OCI-LY7 (cell line): ENCODE data around the gene PALLD. TPM values are rescaled to one million over a fixed set of nuclear protein-coding genes. Genes with fewer than 3 reads are reported as not detected.

Source experiments
- BruUV-seq: library from RNA; stranded (reverse); fragments of 400-500 nt; replicated peaks from 2 replicates; lab custom pipeline; 2021; lab: Mats Ljungman, UMichigan
- CTCF ChIA-PET: fragments of 300-600 bp; sonication (Branson Sonifier 250); formaldehyde crosslinking; loops from one replicate; lab custom pipeline; 2022; ENCODE audit warnings: antibody characterized with exemption; ENCODE audit not compliant: unreplicated experiment; lab: Charles Lee
- POLR2A ChIA-PET: fragments of 300-600 bp; sonication (Branson Sonifier 250); formaldehyde crosslinking; loops from one replicate; lab custom pipeline; 2022; ENCODE audit warnings: antibody characterized with exemption; lab: Charles Lee
- DNase-seq: peaks from one replicate; pipeline ENCODE4 v3.0.0-alpha.2; 2015; ENCODE audit warnings: low spot score
- H2AFZ ChIP-seq: fragments of 200-600 bp; sonication (generic), shearing (Covaris generic); 2 replicates; pipeline ENCODE4 v1.6.1; 2014; ENCODE audit warnings: mild to moderate bottlenecking, antibody characterized with exemption, low read length, moderate library complexity
- H3K27ac ChIP-seq: fragments of 200-600 bp; sonication (generic); 2 replicates; pipeline ENCODE4 v1.5.1; 2014; ENCODE audit warnings: mixed run types, low read depth, mild to moderate bottlenecking, moderate library complexity, low read length, inconsistent platforms; ENCODE audit not compliant: poor library complexity, severe bottlenecking
- H3K36me3 ChIP-seq: fragments of 200-600 bp; sonication (generic); 2 replicates; pipeline ENCODE4 v1.6.1; 2014; ENCODE audit warnings: mild to moderate bottlenecking, antibody characterized with exemption, low read length, moderate library complexity, mixed read lengths; ENCODE audit not compliant: insufficient read depth
- H3K4me1 ChIP-seq: fragments of 200-600 bp; sonication (generic); 2 replicates; pipeline ENCODE4 v1.5.1; 2014; ENCODE audit warnings: mild to moderate bottlenecking, low read length; ENCODE audit not compliant: insufficient read depth, poor library complexity, severe bottlenecking
- H3K4me2 ChIP-seq: fragments of 200-600 bp; sonication (generic); 2 replicates; pipeline ENCODE4 v1.6.1; 2014; ENCODE audit warnings: mild to moderate bottlenecking, low read length
- H3K4me3 ChIP-seq: fragments of 200-600 bp; sonication (generic); 2 replicates; pipeline ENCODE4 v1.5.1; 2014; ENCODE audit warnings: mild to moderate bottlenecking, low read depth, low read length; ENCODE audit not compliant: poor library complexity, severe bottlenecking
- H3K79me2 ChIP-seq: fragments of 200-600 bp; sonication (generic); 2 replicates; pipeline ENCODE4 v1.6.1; 2016; ENCODE audit warnings: low read depth, mild to moderate bottlenecking, low read length, moderate library complexity, mixed read lengths; ENCODE audit not compliant: insufficient read depth
- H3K9me2 ChIP-seq: fragments of 200-600 bp; sonication (generic); 2 replicates; pipeline ENCODE4 v1.6.1; 2016; ENCODE audit warnings: mild to moderate bottlenecking, low read length, mixed read lengths; ENCODE audit not compliant: insufficient read depth
- H3K9me3 ChIP-seq: fragments of 200-600 bp; sonication (generic); 2 replicates; pipeline ENCODE4 v1.6.1; 2014; ENCODE audit warnings: mild to moderate bottlenecking, mixed run types, low read length, mixed read lengths
- H4K20me1 ChIP-seq: fragments of 200-600 bp; sonication (generic); 2 replicates; pipeline ENCODE4 v1.6.1; 2014; ENCODE audit warnings: mild to moderate bottlenecking, antibody characterized with exemption, low read length, moderate library complexity, mixed read lengths; ENCODE audit not compliant: insufficient read depth
- CTCF ChIP-seq: fragments of 200-600 bp; sonication (generic); conservative IDR thresholded peaks from 2 replicates; pipeline ENCODE4 v1.5.1; 2014; ENCODE audit warnings: mild to moderate bottlenecking, antibody characterized with exemption, low read length, moderate library complexity, mixed read lengths
- EZH2phosphoT487 ChIP-seq: fragments of 200-600 bp; sonication (generic); IDR thresholded peaks from 2 replicates; pipeline ENCODE4 v1.6.1; 2018; ENCODE audit warnings: low read depth, borderline replicate concordance, mild to moderate bottlenecking, mixed run types, antibody characterized with exemption, low read length, moderate library complexity, mixed read lengths
- intact Hi-C: fragments of 100-400 bp; cut with micrococcal nuclease; formaldehyde crosslinking; loops from one replicate; pipeline ENCODE4 v1.10.0; 2022; ENCODE audit not compliant: unreplicated experiment
- total RNA-seq, 2 experiments: library from RNA; depleted of rRNA in 1 of 2; stranded (reverse); fragments of >200 nt in 1 of 2; shearing (Covaris generic) in 1 of 2; gene quantifications; 2 replicates each; pipeline ENCODE4 v1.2.3, GENCODE V29; 2014 to 2022

Gene PALLD
- total RNA-seq, 2 experiments from 2014 or later, result 0.73 to 2.8 TPM

GRCh38 chr4:168857546-168858314 lies 360.9 kb downstream of the PALLD start:
- Histone ChIP-seq H3K9me3 (no peaks in the 10 kb centered on the region), H2AFZ (no peak overlapping the region), H3K4me1 (no peaks in the 10 kb centered on the region), H3K9me2 (no peaks in the 10 kb centered on the region), H3K36me3 (no peaks in the 10 kb centered on the region), H3K4me2 (no peak overlapping the region), H3K79me2 (no peaks in the 10 kb centered on the region), H3K27ac (no peak overlapping the region), H3K4me3 (no peak overlapping the region), H4K20me1 (no peaks in the 10 kb centered on the region)
- no TSS peak for BruUV-seq
- CTCF ChIA-PET, result no interaction called here
- POLR2A ChIA-PET, result no interaction called here
- no peak for TF ChIP-seq EZH2phosphoT487
- TF ChIP-seq CTCF, result no peak
- no peak for DNase-seq
- intact Hi-C loops, result no loop called here

GRCh38 chr4:168859100-168859499 lies 362.2 kb downstream of the PALLD start:
- DNase-seq, result no peak
- Histone ChIP-seq H3K4me1 (no peaks in the 10 kb centered on the region), H2AFZ (no peak overlapping the region), H3K27ac (no peak overlapping the region), H3K79me2 (no peaks in the 10 kb centered on the region), H3K4me2 (no peak overlapping the region), H3K9me2 (no peaks in the 10 kb centered on the region), H3K4me3 (no peak overlapping the region), H3K36me3 (no peaks in the 10 kb centered on the region), H3K9me3 (no peaks in the 10 kb centered on the region), H4K20me1 (no peaks in the 10 kb centered on the region)
- no peak for TF ChIP-seq CTCF
- TF ChIP-seq EZH2phosphoT487, result no peak
- intact Hi-C loops, result no loop called here
- POLR2A ChIA-PET, result no interaction called here
- CTCF ChIA-PET, result no interaction called here
- no TSS peak for BruUV-seq
